Endometrium (tissue), 2 donors: Measurements from ENCODE around the gene SSBP1.
"Not testable (repeated sequence)": the region's sequence is repeated elsewhere in the genome, so short reads cannot be mapped to it uniquely, and the experiment has no call there.

Experiments
- FAIRE-seq: peaks from 2 replicates; lab custom pipeline; 2012; peaks lifted over from hg19 to GRCh38; lab: Jason Lieb, UNC
- donor health status: control.
- donor health status: control.

SSBP1 gene

GRCh38 chr7:141709749-141710148 is 28.4 kb upstream of the SSBP1 start:
- FAIRE-seq = no peak

- no peak for FAIRE-seq
These were observed 27.9 kb upstream of the SSBP1 start for GRCh38 chr7:141710301-141710700.

DNA sequence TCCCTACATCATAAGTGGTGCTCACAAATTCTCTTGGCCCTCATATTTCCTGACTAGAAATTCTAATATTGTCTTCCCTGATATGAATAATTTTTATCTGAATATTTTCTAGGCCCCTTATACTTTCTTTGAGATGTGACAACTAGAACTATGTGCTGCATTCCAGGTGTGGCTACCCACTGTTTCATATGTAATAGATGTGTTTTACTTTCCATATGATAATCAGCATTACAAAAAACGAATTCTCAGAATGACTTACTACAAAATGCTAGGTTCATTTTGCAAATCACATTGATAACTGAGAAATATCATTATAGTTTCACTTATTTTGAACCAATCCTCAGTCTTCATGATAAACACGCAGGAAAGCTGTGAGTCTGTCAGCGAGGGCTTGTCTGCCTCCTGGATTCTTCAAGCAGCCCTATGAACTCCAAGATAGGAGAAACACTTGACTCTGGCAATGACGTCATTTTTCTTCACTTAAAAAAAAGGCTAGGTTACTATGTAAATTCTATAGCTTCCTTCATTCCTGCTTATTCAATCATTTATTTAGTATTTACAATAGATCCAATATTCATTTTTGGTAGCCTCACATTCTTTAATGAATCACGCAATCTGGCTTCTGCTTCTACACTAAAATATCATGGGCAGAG is 25.4 kb upstream of the SSBP1 start:
- FAIRE-seq = no peak

DNA sequence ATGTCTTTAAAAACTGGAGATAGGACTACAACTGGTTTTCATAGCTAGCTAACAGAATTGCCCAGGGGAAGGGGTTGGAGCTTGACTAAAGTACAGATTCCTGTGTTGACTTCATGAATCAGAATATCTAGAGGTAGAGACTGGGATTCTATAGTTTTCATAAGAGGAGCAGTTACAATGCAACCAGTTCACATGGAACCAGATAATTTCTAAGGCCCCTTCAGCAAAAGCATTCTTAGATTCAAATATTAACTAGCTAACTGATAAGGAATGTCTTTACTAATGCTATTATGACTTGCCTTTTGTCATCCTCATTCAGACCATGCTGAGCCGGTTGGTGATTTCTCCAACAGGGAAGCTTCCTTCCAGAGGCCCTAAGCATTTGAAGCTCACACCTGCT is 24.3 kb upstream of the SSBP1 start:
- FAIRE-seq = no peak

- no peak for FAIRE-seq
These were observed 23.6 kb upstream of the SSBP1 start for GRCh38 chr7:141714571-141714970.

DNA sequence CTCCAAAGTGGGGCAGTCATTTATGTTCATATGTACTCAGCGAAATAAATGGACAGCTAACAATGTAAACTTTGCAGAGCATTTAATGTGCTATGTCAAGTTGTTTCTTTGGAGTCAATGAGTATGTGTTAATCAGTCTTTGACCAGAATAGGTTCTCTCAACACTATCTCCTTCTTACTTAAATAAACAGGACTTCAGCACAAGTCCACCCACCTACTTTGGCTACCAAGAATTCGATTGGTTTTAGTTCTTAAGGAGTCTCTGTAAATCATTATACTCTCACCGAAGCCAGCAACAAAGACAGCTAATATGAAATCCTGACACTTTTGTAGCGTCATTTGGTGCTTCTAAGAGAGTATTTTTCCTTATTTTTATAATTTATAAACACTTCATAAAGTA is 23.1 kb upstream of the SSBP1 start:
- no peak for FAIRE-seq

DNA sequence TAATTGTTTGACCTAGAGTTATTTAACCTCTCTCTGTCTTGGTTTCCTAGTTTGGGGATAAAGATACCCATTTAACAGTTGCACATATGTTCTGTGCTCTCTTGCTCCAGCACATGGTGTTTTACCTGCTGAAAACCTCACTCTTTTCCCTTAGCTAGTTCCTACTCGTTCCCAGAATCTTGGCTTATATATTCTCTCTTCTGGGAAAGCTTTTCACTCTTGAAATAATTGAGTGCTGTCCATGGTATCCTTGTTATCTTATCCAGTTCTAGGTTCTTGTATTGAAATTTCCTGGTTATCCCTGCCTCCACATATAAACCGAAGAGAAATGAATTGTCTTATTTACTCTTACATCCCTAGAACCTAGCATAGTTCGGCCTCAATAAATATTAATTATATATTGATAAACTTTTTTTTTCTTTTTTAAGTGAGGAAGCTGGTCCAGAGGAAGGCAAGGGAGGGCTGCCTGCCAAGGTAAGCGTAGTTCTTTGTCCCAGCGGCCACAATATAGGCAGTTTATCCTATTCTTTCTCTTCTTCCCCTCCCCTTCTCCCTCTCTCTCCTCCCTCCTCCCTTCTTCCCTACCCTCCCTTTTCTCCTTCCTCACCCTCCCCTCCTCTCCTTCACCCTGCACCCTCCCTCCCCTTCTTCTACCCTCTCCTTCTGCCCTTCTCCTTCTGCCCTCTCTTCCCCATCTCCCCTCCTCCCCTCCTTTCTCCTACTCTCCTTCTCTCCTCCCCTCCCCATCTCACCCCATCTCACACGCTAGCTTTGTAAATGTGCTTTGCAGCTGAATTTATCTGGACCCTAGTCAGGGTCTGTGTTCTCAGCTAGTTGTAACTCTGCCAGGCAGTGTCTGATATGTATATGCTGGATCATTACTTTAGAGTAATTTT is 22.1 kb upstream of the SSBP1 start:
- no peak for FAIRE-seq

DNA sequence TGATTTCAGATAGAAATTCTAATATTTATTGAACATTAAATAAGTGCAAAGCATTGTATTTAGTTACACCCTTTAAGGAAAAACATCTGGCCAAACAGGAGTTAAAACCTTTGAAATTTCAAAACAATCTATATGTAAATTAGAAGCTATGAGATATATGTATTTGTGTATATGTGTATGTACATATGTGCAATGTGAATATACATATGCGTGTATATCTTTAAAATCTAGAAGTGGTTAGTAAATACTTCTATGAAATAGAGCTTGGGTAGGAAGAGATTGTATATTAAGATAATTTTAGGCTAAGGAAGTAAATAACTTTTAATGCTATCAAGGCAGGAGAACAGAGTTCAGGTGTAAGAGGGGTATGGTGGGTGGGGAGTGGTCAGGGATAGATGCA is 20.7 kb upstream of the SSBP1 start:
- no peak for FAIRE-seq

DNA sequence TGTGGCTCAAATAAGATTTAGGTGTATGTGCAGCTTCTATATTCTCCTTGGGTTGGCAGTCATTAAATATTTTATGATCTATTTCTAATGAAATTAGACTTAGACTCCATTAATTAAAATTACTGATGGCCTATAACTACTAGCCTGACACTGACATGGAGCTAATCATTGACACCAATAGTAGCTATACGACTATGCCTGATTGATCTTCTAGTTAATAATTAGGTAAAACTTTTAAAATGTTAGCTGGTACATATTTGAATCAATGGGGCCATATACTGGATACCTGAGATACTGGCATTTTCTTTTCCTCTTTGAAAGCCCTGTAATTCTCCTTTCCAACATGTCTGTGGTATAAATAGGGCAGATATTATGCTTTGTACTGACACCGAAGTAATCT is 15.6 kb upstream of the SSBP1 start:
- FAIRE-seq = no peak

DNA sequence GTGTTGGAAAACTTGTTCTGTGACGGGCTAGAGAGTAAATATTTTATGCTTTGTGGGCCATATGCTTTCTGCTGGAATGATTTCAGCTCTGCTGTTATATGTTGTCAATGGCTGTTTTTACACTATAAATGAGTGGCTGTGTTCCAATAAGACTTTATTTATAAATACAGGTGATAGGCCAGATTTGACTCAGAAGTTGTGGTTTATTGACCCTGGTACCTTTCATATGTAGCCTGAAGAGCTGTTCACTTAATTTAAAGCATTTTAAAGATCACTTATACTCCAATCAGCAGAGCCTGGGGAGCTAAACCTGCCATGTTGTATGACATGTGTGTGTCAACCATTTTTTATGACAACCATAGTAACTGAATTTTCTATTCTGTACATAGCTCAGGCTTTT is 9.1 kb upstream of the SSBP1 start:
- no peak for FAIRE-seq

DNA sequence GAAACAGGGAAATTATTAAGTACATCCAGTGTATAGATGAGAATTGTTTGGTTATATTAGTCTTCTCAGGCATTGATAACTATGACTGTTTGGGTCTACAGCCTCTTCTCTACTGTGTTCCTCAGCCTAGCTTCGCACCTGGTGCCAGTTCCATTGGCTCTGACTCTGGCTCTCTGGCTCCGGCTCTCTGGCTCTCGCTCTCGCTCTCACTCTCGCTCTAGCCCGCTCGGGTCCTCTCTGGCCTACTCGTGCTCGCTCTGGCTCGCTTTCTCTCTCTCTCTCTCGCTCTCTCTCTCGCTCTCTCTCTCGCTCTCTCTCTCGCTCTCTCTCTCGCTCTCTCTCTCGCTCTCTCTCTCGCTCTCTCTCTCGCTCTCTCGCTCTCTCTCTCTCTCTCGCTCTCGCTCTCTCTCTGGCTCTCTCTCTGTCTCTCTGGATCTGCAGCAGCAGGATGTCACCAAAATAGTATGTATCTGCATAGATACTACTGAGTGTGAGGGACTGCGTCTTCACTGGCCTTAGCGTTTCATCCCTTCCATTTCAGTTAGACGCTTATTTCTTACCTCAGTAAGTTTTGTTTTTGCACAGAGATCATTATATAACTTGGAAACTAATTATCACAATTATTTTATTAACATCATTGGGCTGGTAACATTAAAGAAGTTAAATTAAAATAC is 6.5 kb upstream of the SSBP1 start:
- FAIRE-seq = no peak

- FAIRE-seq = no peak
These were observed 881 bp upstream of the SSBP1 start for GRCh38 chr7:141737118-141737835.

DNA sequence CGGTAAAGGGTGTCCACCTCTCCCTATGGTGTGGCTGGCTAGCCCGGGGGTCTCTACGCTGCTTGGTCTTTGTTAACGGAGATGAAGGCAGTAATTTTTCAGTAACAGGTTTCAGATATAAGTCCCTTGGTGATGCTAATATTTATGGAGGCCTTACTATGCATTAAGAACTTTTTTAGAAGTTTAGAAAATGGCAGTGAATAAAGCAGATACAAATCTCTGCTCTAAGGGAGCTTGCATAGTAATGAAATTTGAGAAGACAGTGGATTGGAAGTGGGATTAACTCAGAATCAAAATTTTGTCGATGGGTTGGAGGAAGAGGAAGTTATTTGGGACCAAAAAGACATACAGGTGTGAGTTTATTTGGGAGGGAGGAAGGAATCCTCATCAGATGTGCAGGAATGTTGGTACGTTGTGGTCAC is 445 bp downstream of the SSBP1 start:
- no peak for FAIRE-seq

- no peak for FAIRE-seq
These were observed 1.1 kb downstream of the SSBP1 start for GRCh38 chr7:141739250-141739649.

DNA sequence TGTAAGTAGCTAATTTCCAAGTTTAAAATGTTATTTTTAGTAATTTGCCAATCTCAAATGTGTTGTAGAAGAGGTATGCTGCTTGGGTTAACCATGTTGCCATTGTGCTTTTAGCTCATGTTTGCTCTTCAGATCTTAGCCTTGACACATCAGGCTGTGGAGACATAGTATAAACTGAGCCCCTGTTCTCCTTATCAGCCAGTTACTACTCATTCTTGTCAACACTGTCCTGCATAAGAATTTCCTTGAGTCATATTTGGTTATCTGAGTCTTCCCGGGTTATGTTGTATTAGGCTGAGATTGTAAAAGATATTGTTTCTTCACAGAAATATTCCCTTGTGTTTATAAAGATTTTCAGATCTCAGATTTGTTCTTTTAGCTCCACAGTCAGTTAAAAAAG is 4.1 kb downstream of the SSBP1 start:
- no peak for FAIRE-seq

- no peak for FAIRE-seq
These were observed 6.0 kb downstream of the SSBP1 start for GRCh38 chr7:141744131-141744530.

- no peak for FAIRE-seq
These were observed 10.2 kb downstream of the SSBP1 start for GRCh38 chr7:141748396-141748795.

- not testable (repeated sequence) for FAIRE-seq
These were observed 13.7 kb downstream of the SSBP1 start for GRCh38 chr7:141751904-141752303.

DNA sequence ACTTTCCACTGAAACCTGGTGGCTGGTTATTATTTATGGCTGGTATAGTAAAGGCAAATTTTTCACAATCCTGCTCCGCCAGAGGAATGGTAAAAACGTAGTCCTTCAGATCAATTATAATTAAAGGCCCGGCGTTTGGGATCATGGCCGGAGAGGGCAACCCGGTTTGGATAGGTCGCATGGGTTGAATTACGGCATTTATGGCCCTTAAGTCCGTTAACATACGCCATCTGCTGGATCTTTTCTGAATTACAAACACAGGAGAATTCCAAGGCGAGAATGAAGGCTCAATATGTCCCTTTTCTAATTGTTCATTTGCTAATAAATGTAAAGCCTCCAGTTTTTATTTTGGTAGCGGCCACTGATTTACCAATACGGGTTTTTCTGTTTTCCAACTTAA is 14.5 kb downstream of the SSBP1 start:
- FAIRE-seq = no peak

GRCh38 chr7:141754939-141755338 is 16.8 kb downstream of the SSBP1 start:
- FAIRE-seq = no peak

GRCh38 chr7:141763797-141764196 is 25.6 kb downstream of the SSBP1 start, which contains the start of gene TAS2R3:
TSS of gene TAS2R3 (plus strand) at chr7:141764097. CDS start at chr7:141764159, 62 bp downstream.
- no peak for FAIRE-seq

DNA sequence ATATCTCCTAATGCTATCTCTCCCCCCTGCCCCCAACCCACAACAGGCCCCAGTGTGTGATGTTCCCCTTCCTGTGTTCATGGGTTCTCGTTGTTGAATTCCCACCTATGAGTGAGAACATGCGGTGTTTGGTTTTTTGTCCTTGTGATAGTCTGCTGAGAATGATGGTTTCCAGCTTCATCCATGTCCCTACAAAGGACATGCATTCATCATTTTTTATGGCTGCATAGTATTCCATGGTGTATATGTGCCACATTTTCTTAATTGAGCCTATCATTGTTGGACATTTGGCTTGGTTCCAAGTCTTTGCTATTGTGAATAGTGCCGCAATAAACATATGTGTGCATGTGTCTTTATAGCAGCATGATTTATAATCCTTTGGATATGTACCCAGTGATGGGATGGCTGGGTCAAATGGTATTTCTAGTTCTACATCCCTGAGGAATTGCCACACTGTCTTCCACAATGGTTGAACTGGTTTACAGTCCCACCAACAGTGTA is 32.0 kb downstream of the SSBP1 start:
- not testable (repeated sequence) for FAIRE-seq
